Iris pigment epithelial cell (primary cell): ENCODE results near the gene CKAP5.
A peak's percentile ranks its signal among the peaks of the same experiment; 100 is the strongest.

Experiments
- DNase-seq: peaks from one replicate; pipeline ENCODE4 v3.0.0-alpha.2; 2011; ENCODE audit warnings: low read depth

CKAP5 gene

GRCh38 chr11:46698597-46698996 is 147.5 kb downstream of the CKAP5 start:
- DNase-seq: no peak

DNA sequence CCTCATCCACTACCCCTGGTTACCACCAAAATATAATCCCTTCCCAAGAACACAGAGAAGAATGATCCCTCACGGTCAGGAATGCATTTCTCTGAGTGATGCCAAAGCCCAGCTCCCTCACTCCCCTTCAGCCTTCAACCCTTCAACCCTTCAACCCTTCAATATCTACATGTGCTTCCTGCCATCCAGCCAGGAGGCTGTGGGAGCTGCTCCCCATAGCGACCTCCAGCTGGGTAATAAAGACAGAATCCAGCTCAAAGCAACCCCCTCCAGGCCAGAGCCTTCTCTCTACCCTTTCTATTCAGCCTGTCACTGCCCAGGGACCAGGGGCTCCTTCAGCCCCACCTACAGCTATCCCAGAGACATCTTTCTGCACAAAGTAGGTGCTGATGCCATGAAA is 148.4 kb downstream of the CKAP5 start:
- DNase-seq: no peak

DNA sequence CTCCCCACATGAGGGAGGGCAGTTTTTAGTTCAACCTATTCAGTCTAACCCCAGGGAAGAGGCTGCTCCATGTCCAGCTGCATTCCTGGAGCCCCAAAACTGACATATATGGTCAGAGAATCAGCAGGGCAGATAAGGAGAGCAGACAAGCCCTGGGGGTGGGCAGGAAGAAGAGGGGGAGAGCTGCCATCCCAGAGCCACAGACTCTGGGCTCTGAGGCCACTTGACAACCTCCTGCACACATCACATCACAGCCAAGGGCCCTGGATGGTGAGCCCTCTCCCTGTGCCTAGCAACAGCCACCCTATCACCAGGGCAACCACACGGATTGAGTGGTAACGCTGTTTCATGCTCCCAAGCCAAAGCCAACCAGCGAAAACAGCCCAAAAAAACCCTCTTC is 148.8 kb downstream of the CKAP5 start:
- DNase-seq: no peak

GRCh38 chr11:46696212-46696558 is 149.9 kb downstream of the CKAP5 start:
- no peak for DNase-seq

GRCh38 chr11:46695345-46696211 is 150.5 kb downstream of the CKAP5 start:
- no peak for DNase-seq

DNA sequence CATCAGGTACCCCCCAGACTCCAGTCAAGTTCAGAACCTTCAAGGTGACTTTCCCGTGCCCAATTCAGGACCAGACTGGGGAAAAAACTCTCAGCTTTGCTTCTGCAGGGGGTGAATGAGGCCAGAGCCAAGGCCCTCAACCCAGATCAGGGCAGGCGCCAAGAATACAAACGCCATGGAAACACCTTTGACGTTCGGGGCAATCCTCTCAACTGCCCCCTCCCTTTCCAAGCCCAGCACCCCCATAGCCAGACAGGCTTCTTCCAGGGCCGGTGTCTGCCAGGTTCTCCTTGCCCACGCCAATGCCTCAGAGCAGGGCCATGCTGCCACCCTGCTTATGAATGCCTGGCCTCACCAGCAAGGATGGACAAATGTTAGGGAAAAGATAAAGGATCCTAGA is 151.5 kb downstream of the CKAP5 start:
- no peak for DNase-seq

GRCh38 chr11:46694072-46694471 is 152.0 kb downstream of the CKAP5 start:
- DNase-seq: no peak

- peak; percentile 67 for DNase-seq
These were observed 152.5 kb downstream of the CKAP5 start for GRCh38 chr11:46693597-46694012.
